Mammary epithelial cell (primary cell): ENCODE results near the gene RNF40.

ENCODE experiments used
- CTCF ChIP-seq, 2 donors: IDR thresholded peaks in 1 of 2; conservative IDR thresholded peaks in 1 of 2; 2 replicates each; pipeline ENCODE4 v1.5.1; 2011 to 2012; ENCODE audit warnings: inconsistent platforms in 2 of 2, low read length in 2 of 2, mild to moderate bottlenecking in 2 of 2, control low read depth in 1 of 2, low read depth in 1 of 2; ENCODE audit not compliant: insufficient read depth in 1 of 2; ENCODE audit errors: extremely low read depth in 1 of 2
- EZH2 ChIP-seq: IDR thresholded peaks from 2 replicates; pipeline ENCODE4 v1.6.1; 2012; ENCODE audit warnings: low read length, inconsistent platforms, borderline replicate concordance

DNA sequence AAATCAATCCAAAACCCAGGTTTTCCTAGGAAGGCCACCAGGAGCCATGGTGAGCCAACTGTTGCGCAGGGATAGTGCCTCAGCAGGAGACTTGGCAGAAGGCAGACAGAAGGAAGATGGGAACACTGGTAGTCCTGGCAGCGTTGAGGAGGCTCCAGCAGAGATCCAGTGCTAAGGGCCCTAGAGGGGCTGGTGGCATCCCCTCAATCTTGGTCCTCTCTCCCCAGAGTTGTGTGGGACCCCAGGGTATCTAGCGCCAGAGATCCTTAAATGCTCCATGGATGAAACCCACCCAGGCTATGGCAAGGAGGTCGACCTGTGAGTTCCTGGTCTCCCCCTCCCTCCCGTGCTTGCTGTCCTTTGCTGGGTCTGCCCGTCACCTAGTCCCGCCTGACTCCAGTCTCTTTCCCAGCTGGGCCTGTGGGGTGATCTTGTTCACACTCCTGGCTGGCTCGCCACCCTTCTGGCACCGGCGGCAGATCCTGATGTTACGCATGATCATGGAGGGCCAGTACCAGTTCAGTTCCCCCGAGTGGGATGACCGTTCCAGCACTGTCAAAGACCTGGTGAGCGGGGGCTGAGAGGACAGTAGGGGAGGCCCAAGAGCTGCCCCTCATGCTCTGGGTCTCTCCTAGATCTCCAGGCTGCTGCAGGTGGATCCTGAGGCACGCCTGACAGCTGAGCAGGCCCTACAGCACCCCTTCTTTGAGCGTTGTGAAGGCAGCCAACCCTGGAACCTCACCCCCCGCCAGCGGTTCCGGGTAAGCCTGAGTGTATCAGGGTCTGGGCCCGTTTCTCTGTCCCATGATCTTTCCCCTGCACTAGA lies 6.0 kb upstream of the RNF40 start:
- TF ChIP-seq CTCF (conservative IDR thresholded peaks at IDR 0.05 in 1 of 2, IDR thresholded peaks at IDR 0.05 in 1 of 2; ENCODE audit: extremely low read depth in 1 of 2, insufficient read depth in 1 of 2, low read depth in 1 of 2, low read length in 2 of 2) (no peak), EZH2 (no peak)
